OCI-LY3 (cell line): ENCODE measurements around the gene EOLA1.

Experiments
- CTCF ChIP-seq: fragments of 200-600, 300-600 bp; sonication (generic); IDR thresholded peaks from 2 replicates; pipeline ENCODE4 v1.5.1; 2014; ENCODE audit warnings: antibody characterized with exemption, low read length, low read depth
- EZH2phosphoT487 ChIP-seq: fragments of 200-600 bp; shearing (Covaris generic); IDR thresholded peaks from 2 replicates; pipeline ENCODE4 v1.6.1; 2018; ENCODE audit warnings: antibody characterized with exemption, mixed run types, low read depth

DNA sequence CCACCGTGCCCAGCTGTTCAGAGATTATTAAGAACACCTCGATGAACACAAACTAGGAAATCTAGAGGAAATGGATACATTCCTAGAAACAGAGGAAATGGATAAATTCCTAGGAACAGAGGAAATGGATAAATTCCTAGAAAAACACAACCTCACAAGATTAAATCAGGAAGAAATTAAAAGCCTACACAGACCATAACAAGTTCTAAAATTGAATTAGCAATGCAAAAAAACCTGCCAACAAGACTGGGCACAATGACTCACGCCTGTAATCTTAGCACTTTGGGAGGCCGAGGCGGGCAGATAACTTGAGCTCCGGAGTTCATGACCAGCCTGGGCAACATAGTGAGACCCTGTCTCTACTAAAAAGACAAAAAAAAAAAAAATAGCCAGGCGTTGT, 22.6 kb upstream of the EOLA1 start:
- TF ChIP-seq CTCF (no peak), EZH2phosphoT487 (no peak)
